Measurements from ENCODE around the gene SP3. TPM values are rescaled to one million over a fixed set of nuclear protein-coding genes. Genes with fewer than 3 reads are reported as not detected.

The SP3 gene
- total RNA-seq, 2 experiments from 2014 or later: 115 to 150 TPM

- H3K9me3 ChIP-seq (ENCODE audit: low read length): no peaks in the 10 kb centered on the region
- no peaks in the 10 kb centered on the region for H3K79me2 ChIP-seq (ENCODE audit: insufficient read depth, low read depth, low read length)
- peaks cover 85% of the 10 kb centered on the region for H3K4me1 ChIP-seq (ENCODE audit: insufficient read depth, low read length, poor library complexity, severe bottlenecking)
- H3K27ac ChIP-seq (ENCODE audit: low read depth, low read length, poor library complexity, severe bottlenecking): peak overlapping the region; percentile 99
- POLR2A ChIA-PET: interaction anchor here (0.6 to 2.7 kb wide), 7 partner anchors 10 to 760 kb away, joined by 3 to 16 read pairs (median 3); no protein-coding TSS in a partner anchor
- no TSS peak for BruUV-seq (replicated peaks)
- H4K20me1 ChIP-seq (ENCODE audit: insufficient read depth, low read length): no peaks in the 10 kb centered on the region
- H3K4me2 ChIP-seq (ENCODE audit: low read length): peak overlapping the region; percentile 94
- intact Hi-C loops (cut with micrococcal nuclease; ENCODE audit: unreplicated experiment): loop anchor here (1.0 to 10.0 kb wide), 7 partner anchors 24 to 519 kb away; partner anchors contain the start of genes CDCA7 and SP3
- peak overlapping the region; percentile 71; the same call in 1 of the 2 replicates for H2AFZ ChIP-seq (ENCODE audit: low read length)
- peak; percentile 89 for DNase-seq (ENCODE audit: low spot score)
- H3K4me3 ChIP-seq (ENCODE audit: low read depth, low read length, poor library complexity, severe bottlenecking): peak overlapping the region; percentile 58
- no peaks in the 10 kb centered on the region for H3K36me3 ChIP-seq (ENCODE audit: insufficient read depth, low read length)
- no peaks in the 10 kb centered on the region for H3K9me2 ChIP-seq (ENCODE audit: insufficient read depth, low read length)
- CTCF ChIA-PET (ENCODE audit: unreplicated experiment): interaction anchor here (0.6 to 1.5 kb wide), 3 partner anchors 9 to 112 kb away, joined by 3 to 4 read pairs (median 3); no protein-coding TSS in a partner anchor
- TF ChIP-seq CTCF (conservative IDR thresholded peaks at IDR 0.05; ENCODE audit: low read length) (peak; percentile 81), EZH2phosphoT487 (IDR thresholded peaks at IDR 0.05; ENCODE audit: borderline replicate concordance, low read depth, low read length) (no peak)
These were observed 90.9 kb downstream of the SP3 start for GRCh38 chr2:173874003-173874893.

- ChIA-PET CTCF (ENCODE audit: unreplicated experiment) (interaction anchor here (1.5 kb wide), 1 partner anchor 11 kb away, joined by 4 read pairs; no protein-coding TSS in a partner anchor), POLR2A (interaction anchor here (0.6 to 1.5 kb wide), 3 partner anchors 9 to 60 kb away, joined by 3 read pairs; no protein-coding TSS in a partner anchor)
- Histone ChIP-seq H3K9me2 (ENCODE audit: insufficient read depth, low read length) (no peaks in the 10 kb centered on the region), H3K4me1 (ENCODE audit: insufficient read depth, low read length, poor library complexity, severe bottlenecking) (peaks cover 97% of the 10 kb centered on the region), H3K27ac (ENCODE audit: low read depth, low read length, poor library complexity, severe bottlenecking) (peak overlapping the region; percentile 99), H2AFZ (ENCODE audit: low read length) (no peak overlapping the region), H3K9me3 (ENCODE audit: low read length) (no peaks in the 10 kb centered on the region), H3K4me3 (ENCODE audit: low read depth, low read length, poor library complexity, severe bottlenecking) (peak overlapping the region; percentile 58), H3K4me2 (ENCODE audit: low read length) (peak overlapping the region; percentile 94), H4K20me1 (ENCODE audit: insufficient read depth, low read length) (no peaks in the 10 kb centered on the region), H3K79me2 (ENCODE audit: insufficient read depth, low read depth, low read length) (no peaks in the 10 kb centered on the region), H3K36me3 (ENCODE audit: insufficient read depth, low read length) (no peaks in the 10 kb centered on the region)
- intact Hi-C loops (cut with micrococcal nuclease; ENCODE audit: unreplicated experiment): loop anchor here (5.0 to 10.0 kb wide), 3 partner anchors 120 to 518 kb away; partner anchors contain the start of gene CDCA7
- TF ChIP-seq CTCF (conservative IDR thresholded peaks at IDR 0.05; ENCODE audit: low read length) (no peak), EZH2phosphoT487 (IDR thresholded peaks at IDR 0.05; ENCODE audit: borderline replicate concordance, low read depth, low read length) (no peak)
- DNase-seq (ENCODE audit: low spot score): no peak
- BruUV-seq (replicated peaks): no TSS peak
These were observed 92.5 kb downstream of the SP3 start for GRCh38 chr2:173872714-173873113.
